B cell (primary cell): ENCODE measurements around the gene CD101. TPM values are rescaled to one million over a fixed set of nuclear protein-coding genes. Genes with fewer than 3 reads are reported as not detected.

ENCODE experiments used
- ATAC-seq: fragments of 200-7000 bp; cut with Tn5 transposase; one replicate; pipeline ENCODE4 v1.10.0; 2021; ENCODE audit warnings: low read depth, mild to moderate bottlenecking, moderate number of reproducible peaks, moderate library complexity
- CTCF ChIA-PET: fragments of 350-600 bp; sonication (Branson Sonifier 250); formaldehyde crosslinking; loops from one replicate; lab custom pipeline; 2021; ENCODE audit warnings: antibody characterized with exemption, inconsistent platforms; lab: Charles Lee
- POLR2A ChIA-PET: fragments of 350-600 bp; sonication (Branson Sonifier 250); formaldehyde crosslinking; loops from one replicate; lab custom pipeline; 2021; ENCODE audit warnings: antibody characterized with exemption; lab: Charles Lee
- DNase-seq: peaks from one replicate; pipeline ENCODE4 v3.0.0; 2013
- H2AFZ ChIP-seq: 2 replicates; pipeline ENCODE4 v1.6.1; 2012; ENCODE audit warnings: mild to moderate bottlenecking, low read depth, low read length; ENCODE audit not compliant: insufficient read depth, poor library complexity, severe bottlenecking
- H3K27ac ChIP-seq, 2 donors: 1 replicate in 1 of 2; 2 replicates in 1 of 2; pipeline ENCODE4 v1.5.1; 2012 to 2013; ENCODE audit warnings: low read length in 2 of 2, mild to moderate bottlenecking in 2 of 2, moderate library complexity in 1 of 2
- H3K27me3 ChIP-seq, 4 experiments: fragments of 200-600 bp in 1 of 4; sonication (generic) in 1 of 4; replicated peaks in 1 of 4; 1 replicate in 2 of 4; 2 replicates in 2 of 4; pipeline versions ENCODE4 v1.6.1 to v1.7.0; 2013 to 2016; ENCODE audit warnings: low read length in 3 of 4, mild to moderate bottlenecking in 2 of 4, mixed read lengths in 1 of 4, moderate library complexity in 1 of 4; ENCODE audit not compliant: insufficient read depth in 4 of 4, control insufficient read depth in 3 of 4; ENCODE audit errors: control extremely low read depth in 1 of 4
- H3K36me3 ChIP-seq, 2 experiments: replicated peaks in 1 of 2; 1 replicate in 1 of 2; 2 replicates in 1 of 2; pipeline versions ENCODE4 v1.6.1 to v1.7.1; 2013; ENCODE audit warnings: low read length in 1 of 2; ENCODE audit not compliant: insufficient read depth in 2 of 2, control insufficient read depth in 1 of 2; ENCODE audit errors: control extremely low read depth in 1 of 2, extremely low read depth in 1 of 2
- H3K4me1 ChIP-seq, 2 donors: fragments of 200-600 bp in 1 of 2; sonication (generic) in 1 of 2; 1 replicate in 1 of 2; 2 replicates in 1 of 2; pipeline versions ENCODE4 v1.5.1 to v1.6.1; 2013 to 2017; ENCODE audit warnings: low read length in 2 of 2; ENCODE audit not compliant: control insufficient read depth in 2 of 2, insufficient read depth in 2 of 2
- H3K4me2 ChIP-seq: replicated peaks from 2 replicates; pipeline ENCODE3; 2012; ENCODE audit warnings: mild to moderate bottlenecking, low read depth, low read length; ENCODE audit not compliant: poor library complexity, severe bottlenecking
- H3K4me3 ChIP-seq, 5 experiments: fragments of 200-600 bp in 1 of 5; sonication (generic) in 1 of 5; 1 replicate in 3 of 5; 2 replicates in 2 of 5; pipeline versions ENCODE4 v1.5.1 to v1.7.0; 2011 to 2016; ENCODE audit warnings: low read length in 4 of 5, mild to moderate bottlenecking in 4 of 5, low read depth in 2 of 5, control low read depth in 1 of 5, moderate library complexity in 1 of 5; ENCODE audit not compliant: insufficient read depth in 1 of 5; ENCODE audit errors: control extremely low read depth in 1 of 5, extremely low read depth in 1 of 5
- H3K79me2 ChIP-seq: fragments of 200-600 bp; sonication (generic); one replicate; pipeline ENCODE4 v1.6.0; 2016; ENCODE audit warnings: low read length; ENCODE audit not compliant: control insufficient read depth, insufficient read depth
- H3K9ac ChIP-seq: fragments of 200-600 bp; sonication (generic); 2 replicates; pipeline ENCODE4 v1.6.1; 2017; ENCODE audit warnings: mild to moderate bottlenecking, low read length, moderate library complexity
- H3K9me3 ChIP-seq, 3 donors: one replicate each; pipeline versions ENCODE4 v1.6.1 to v1.7.1; 2013; ENCODE audit warnings: low read length in 2 of 3; ENCODE audit not compliant: control insufficient read depth in 2 of 3, insufficient read depth in 1 of 3; ENCODE audit errors: control extremely low read depth in 1 of 3
- H4K20me1 ChIP-seq: 2 replicates; pipeline ENCODE4 v1.6.0; 2012; ENCODE audit warnings: mild to moderate bottlenecking, low read length; ENCODE audit not compliant: insufficient read depth, control insufficient read depth, poor library complexity, severe bottlenecking
- H3K27ac Mint-ChIP-seq: one replicate; pipeline ENCODE4 v1.8.0; 2021; ENCODE audit warnings: mixed read lengths
- H3K27me3 Mint-ChIP-seq: one replicate; pipeline ENCODE4 v1.8.0; 2021; ENCODE audit warnings: mixed read lengths
- H3K4me1 Mint-ChIP-seq: one replicate; pipeline ENCODE4 v1.8.0; 2021; ENCODE audit warnings: mixed read lengths
- H3K4me3 Mint-ChIP-seq: one replicate; pipeline ENCODE4 v1.8.0; 2021; ENCODE audit warnings: mixed read lengths
- H3K9me3 Mint-ChIP-seq: one replicate; pipeline ENCODE4 v1.8.0; 2022; ENCODE audit warnings: mixed read lengths; ENCODE audit not compliant: insufficient read depth
- EZH2 ChIP-seq: IDR thresholded peaks from 2 replicates; pipeline ENCODE4 v1.6.1; 2012; ENCODE audit warnings: borderline replicate concordance, low read depth, mild to moderate bottlenecking, moderate library complexity, low read length; ENCODE audit not compliant: insufficient read depth, poor library complexity, severe bottlenecking
- WGBS: methylation state at CpG from one replicate; pipeline ENCODE4 v1.1.5; 2013; ENCODE audit warnings: missing lambda C conversion rate; ENCODE audit not compliant: insufficient coverage; 5-methylcytosine and 5-hydroxymethylcytosine counted together
- intact Hi-C: fragments of 100-400 bp; cut with micrococcal nuclease; formaldehyde crosslinking; loops from one replicate; pipeline ENCODE4 v1.10.0; 2022
- polyA plus RNA-seq: library from polyadenylated mRNA; depleted of rRNA; stranded (reverse); fragments of >200 nt; gene quantifications from 2 replicates; pipeline ENCODE4 v1.2.3, GENCODE V29; 2012
- total RNA-seq, 2 donors: library from RNA; stranded (reverse); fragments of 120-200 nt in 1 of 2; gene quantifications; 1 replicate in 1 of 2; 2 replicates in 1 of 2; pipeline versions ENCODE4 v1.2.3 to v1.2.4, GENCODE V29; 2013 to 2022
- TF ChIP-seq, protein P1 (sequence below): fragments of 200-600 bp; IDR thresholded peaks from one replicate; pipeline ENCODE4 v1.8.0; 2022; ENCODE audit warnings: antibody characterized with exemption, mild to moderate bottlenecking

Gene CD101
- total and polyA plus RNA-seq, 2 donors (not counting 1 experiment from before 2014, with no cell fraction given) = 0.19 TPM; not detected in 1

GRCh38 chr1:116990612-116991151 is 10.9 kb upstream of the CD101 start:
- Mint-ChIP-seq H3K9me3 (no peaks in the 10 kb centered on the region), H3K4me3 (no peak overlapping the region), H3K27ac (no peak overlapping the region), H3K4me1 (no peaks in the 10 kb centered on the region), H3K27me3 (peaks cover 8% of the 10 kb centered on the region)
- DNase-seq = no peak
- intact Hi-C loops = no loop called here
- H3K4me2 ChIP-seq = no peak overlapping the region
- no peaks in the 10 kb centered on the region for H3K36me3 ChIP-seq
- WGBS = 91% methylated on average over 12 of the region's 12 CpGs
- peaks cover 0 to 2% (median 0%) of the 10 kb centered on the region in 4 experiments for H3K27me3 ChIP-seq
- H3K9ac ChIP-seq = no peak overlapping the region
- no peaks in the 10 kb centered on the region for H3K4me1 ChIP-seq
- no peak for TF ChIP-seq EZH2
- TF ChIP-seq, protein P1, sequence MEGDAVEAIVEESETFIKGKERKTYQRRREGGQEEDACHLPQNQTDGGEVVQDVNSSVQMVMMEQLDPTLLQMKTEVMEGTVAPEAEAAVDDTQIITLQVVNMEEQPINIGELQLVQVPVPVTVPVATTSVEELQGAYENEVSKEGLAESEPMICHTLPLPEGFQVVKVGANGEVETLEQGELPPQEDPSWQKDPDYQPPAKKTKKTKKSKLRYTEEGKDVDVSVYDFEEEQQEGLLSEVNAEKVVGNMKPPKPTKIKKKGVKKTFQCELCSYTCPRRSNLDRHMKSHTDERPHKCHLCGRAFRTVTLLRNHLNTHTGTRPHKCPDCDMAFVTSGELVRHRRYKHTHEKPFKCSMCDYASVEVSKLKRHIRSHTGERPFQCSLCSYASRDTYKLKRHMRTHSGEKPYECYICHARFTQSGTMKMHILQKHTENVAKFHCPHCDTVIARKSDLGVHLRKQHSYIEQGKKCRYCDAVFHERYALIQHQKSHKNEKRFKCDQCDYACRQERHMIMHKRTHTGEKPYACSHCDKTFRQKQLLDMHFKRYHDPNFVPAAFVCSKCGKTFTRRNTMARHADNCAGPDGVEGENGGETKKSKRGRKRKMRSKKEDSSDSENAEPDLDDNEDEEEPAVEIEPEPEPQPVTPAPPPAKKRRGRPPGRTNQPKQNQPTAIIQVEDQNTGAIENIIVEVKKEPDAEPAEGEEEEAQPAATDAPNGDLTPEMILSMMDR = no peak
- no peak overlapping the region for H3K4me3 ChIP-seq
- ChIA-PET POLR2A (no interaction called here), CTCF (no interaction called here)
- H4K20me1 ChIP-seq = no peaks in the 10 kb centered on the region
- H3K27ac ChIP-seq = no peak overlapping the region
- no peak overlapping the region for H2AFZ ChIP-seq
- no peaks in the 10 kb centered on the region for H3K79me2 ChIP-seq
- ATAC-seq = no peak
- no peaks in the 10 kb centered on the region for H3K9me3 ChIP-seq

- ATAC-seq = no peak
- intact Hi-C loops = no loop called here
- H3K27me3 Mint-ChIP-seq = peaks cover 8% of the 10 kb centered on the region
- no peak for DNase-seq
- no peaks in the 10 kb centered on the region for H3K4me1 ChIP-seq
- no peaks in the 10 kb centered on the region for H4K20me1 ChIP-seq
- no peak overlapping the region for H2AFZ ChIP-seq
- H3K4me2 ChIP-seq = no peak overlapping the region
- CTCF ChIA-PET = interaction anchor here (0.6 kb wide), 1 partner anchor 1854 kb away, joined by 3 read pairs; no protein-coding TSS in a partner anchor
- no peak overlapping the region for H3K27ac ChIP-seq
- TF ChIP-seq EZH2 = no peak
- TF ChIP-seq, protein P1 = no peak
- no peaks in the 10 kb centered on the region for H3K79me2 ChIP-seq
- H3K27ac Mint-ChIP-seq = no peak overlapping the region
- H3K4me3 Mint-ChIP-seq = no peak overlapping the region
- H3K4me3 ChIP-seq = no peak overlapping the region
- WGBS = 51% methylated on average over 2 of the region's 2 CpGs
- H3K9me3 ChIP-seq = no peaks in the 10 kb centered on the region
- H3K9me3 Mint-ChIP-seq = no peaks in the 10 kb centered on the region
- no peaks in the 10 kb centered on the region for H3K4me1 Mint-ChIP-seq
- no peak overlapping the region for H3K9ac ChIP-seq
- peaks cover 0 to 2% (median 0%) of the 10 kb centered on the region in 4 experiments for H3K27me3 ChIP-seq
- no peaks in the 10 kb centered on the region for H3K36me3 ChIP-seq
- POLR2A ChIA-PET = no interaction called here
Measured at GRCh38 chr1:116991171-116991845, 10.3 kb upstream of the CD101 start.
